Measurements from ENCODE around the gene CUEDC1.
A peak's percentile ranks its signal among the peaks of the same experiment; 100 is the strongest.
"Not testable (repeated sequence)": the region's sequence is repeated elsewhere in the genome, so short reads cannot be mapped to it uniquely, and the experiment has no call there.

Gene CUEDC1

DNA sequence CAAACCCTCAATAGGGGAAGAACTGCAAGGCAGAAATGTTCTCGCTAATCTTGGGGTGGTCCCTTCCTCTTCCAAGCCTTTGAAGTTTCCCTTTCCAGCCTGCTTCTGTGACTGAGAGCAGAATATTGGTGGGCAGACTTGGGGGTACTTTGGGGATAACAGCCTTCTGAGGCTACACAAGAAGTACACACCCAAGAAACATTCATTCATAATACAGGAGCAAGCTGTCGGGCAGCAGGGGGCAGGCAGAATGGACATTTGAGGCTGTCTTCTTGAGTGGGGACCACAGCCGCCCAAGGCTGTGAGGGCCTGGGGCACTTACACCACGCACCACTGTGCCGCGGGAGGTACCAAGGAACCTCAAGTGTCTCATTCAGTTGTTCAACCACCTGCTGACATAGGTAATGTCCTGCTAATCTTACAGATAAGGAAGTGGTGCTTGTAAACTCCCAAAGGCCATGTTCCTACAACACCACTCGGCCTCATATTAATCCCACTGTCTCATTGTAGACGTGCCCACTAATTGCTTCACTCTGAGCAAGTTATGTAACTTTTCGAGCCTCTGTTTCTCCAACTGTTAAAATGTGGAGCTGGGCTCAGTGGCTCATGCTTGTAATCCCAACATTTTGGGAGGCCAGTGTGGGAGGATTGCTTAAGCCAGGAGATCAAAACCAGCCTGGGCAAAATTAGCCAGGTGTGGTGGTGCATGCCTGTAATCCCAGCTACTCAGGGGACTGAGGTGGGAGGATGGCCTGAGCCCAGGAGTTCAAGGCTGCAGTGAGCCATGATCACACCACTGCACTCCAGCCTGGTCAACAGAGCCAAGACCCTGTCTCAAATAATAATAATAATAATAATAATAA lies 102.9 kb downstream of the CUEDC1 start:
- Histone ChIP-seq H3K27ac (ENCODE audit: poor library complexity, severe bottlenecking) (no peak overlapping the region), H3K9me3 (ENCODE audit: severe bottlenecking) (no peaks in the 10 kb centered on the region), H3K27me3 (ENCODE audit: insufficient read depth, poor library complexity, severe bottlenecking) (no peaks in the 10 kb centered on the region), H3K4me1 (ENCODE audit: insufficient read depth, poor library complexity, severe bottlenecking) (peaks cover 11% of the 10 kb centered on the region), H3K4me3 (ENCODE audit: severe bottlenecking) (no peak overlapping the region), H3K36me3 (ENCODE audit: low read depth) (peaks cover 15% of the 10 kb centered on the region)
- no peak for ATAC-seq (ENCODE audit: low read depth)
- no peak for DNase-seq (ENCODE audit: low spot score)
- TF ChIP-seq, protein P1, sequence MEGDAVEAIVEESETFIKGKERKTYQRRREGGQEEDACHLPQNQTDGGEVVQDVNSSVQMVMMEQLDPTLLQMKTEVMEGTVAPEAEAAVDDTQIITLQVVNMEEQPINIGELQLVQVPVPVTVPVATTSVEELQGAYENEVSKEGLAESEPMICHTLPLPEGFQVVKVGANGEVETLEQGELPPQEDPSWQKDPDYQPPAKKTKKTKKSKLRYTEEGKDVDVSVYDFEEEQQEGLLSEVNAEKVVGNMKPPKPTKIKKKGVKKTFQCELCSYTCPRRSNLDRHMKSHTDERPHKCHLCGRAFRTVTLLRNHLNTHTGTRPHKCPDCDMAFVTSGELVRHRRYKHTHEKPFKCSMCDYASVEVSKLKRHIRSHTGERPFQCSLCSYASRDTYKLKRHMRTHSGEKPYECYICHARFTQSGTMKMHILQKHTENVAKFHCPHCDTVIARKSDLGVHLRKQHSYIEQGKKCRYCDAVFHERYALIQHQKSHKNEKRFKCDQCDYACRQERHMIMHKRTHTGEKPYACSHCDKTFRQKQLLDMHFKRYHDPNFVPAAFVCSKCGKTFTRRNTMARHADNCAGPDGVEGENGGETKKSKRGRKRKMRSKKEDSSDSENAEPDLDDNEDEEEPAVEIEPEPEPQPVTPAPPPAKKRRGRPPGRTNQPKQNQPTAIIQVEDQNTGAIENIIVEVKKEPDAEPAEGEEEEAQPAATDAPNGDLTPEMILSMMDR (IDR thresholded peaks at IDR 0.05; ENCODE audit: poor library complexity, severe bottlenecking), result no peak

DNA sequence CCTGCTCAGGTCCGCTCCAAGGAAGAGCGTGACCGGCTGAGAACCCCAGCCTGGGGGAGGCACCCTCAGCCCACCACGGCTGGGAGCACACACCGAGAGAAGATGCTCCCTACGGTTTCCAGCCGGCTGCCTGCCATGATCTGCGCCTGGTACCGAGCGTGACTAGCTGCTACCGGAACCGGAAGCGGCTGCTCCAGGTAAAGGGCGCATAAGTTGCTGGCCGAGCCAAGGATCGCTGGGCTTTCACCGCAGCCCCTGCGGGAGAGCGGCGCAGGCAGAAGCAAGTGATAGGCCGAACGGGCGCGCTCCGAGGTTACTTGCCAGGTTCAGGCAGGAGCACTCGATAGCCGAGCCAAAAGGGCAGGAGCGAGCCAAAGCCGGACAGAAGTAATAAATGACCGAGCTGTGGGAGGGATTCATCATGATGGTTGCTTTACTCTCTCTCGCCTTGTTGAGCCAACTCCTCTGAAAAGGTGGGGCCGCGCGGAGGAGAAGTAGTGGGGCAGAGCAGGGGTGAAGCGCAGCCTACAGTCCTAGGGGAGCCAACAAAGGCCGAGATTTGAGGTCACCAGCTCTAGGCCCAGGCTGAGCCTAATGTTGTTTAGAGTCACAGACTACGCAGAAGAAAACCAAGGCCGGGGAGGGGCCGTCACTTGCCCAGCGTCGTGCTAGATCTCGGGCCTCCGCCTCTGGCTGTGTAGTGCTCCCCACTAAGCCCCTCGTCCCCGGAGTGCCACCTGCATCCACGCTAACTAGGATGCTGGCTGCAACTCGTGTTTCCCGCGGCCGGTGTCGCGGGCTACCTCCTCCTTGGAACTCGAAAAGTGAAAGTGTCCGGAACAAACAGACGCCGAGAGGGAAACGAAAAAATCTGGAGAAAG lies 105.1 kb downstream of the CUEDC1 start, which contains the start of gene MRPS23:
MRPS23 (minus strand) TSS at position 171 of the 881 bp plus-strand sequence; CDS start at position 137, 34 bp downstream.
- Histone ChIP-seq H3K9me3 (ENCODE audit: severe bottlenecking) (no peaks in the 10 kb centered on the region), H3K27ac (ENCODE audit: poor library complexity, severe bottlenecking) (peak within 1 kb of the TSS; percentile 64), H3K4me3 (ENCODE audit: severe bottlenecking) (peak within 1 kb of the TSS; percentile 87), H3K4me1 (ENCODE audit: insufficient read depth, poor library complexity, severe bottlenecking) (peaks cover 11% of the 10 kb centered on the region), H3K27me3 (ENCODE audit: insufficient read depth, poor library complexity, severe bottlenecking) (no peaks in the 10 kb centered on the region), H3K36me3 (ENCODE audit: low read depth) (peaks cover 32% of the 10 kb centered on the region)
- TF ChIP-seq, protein P1 (IDR thresholded peaks at IDR 0.05; ENCODE audit: poor library complexity, severe bottlenecking), result no peak
- DNase-seq (ENCODE audit: low spot score), result peak; percentile 99
- ATAC-seq (ENCODE audit: low read depth), result peak; percentile 91

DNA sequence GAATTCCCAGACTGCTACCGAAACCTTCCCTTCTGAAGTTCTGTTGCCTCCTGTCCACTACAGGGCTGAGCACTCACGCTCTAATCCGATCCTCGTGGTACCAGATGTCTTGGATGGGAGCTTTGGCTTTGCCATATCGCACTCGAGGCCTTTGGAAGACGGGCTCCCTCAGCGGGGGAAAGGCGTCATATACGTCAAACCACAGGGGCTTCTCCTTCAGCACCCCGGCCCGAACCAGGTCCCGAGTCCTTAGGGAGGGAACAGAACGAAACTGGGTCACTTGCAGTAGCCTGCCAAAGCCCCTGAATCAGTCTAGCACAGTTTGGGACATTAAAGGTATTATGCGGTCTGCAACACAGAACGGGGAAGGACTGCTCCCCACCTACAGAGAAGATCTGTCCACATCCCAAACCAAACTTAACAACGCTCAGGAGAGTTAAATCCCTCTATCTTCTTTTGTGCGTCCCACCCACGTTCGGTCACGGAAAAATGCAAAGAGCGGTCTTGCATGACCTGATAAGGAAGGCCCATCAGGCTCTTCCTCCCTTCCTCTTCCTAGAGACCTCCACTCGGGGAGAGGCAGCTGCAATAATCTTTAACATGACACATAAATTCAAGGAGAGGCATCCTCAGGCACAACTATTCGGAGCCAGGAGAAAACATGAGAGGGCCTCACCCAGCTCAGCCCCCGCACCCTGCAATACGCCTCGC lies 105.9 kb downstream of the CUEDC1 start:
- H3K9me3 ChIP-seq (ENCODE audit: severe bottlenecking), result no peaks in the 10 kb centered on the region
- peak overlapping the region; percentile 87 for H3K4me3 ChIP-seq (ENCODE audit: severe bottlenecking)
- peaks cover 11% of the 10 kb centered on the region for H3K4me1 ChIP-seq (ENCODE audit: insufficient read depth, poor library complexity, severe bottlenecking)
- TF ChIP-seq, protein P1 (IDR thresholded peaks at IDR 0.05; ENCODE audit: poor library complexity, severe bottlenecking), result no peak
- DNase-seq (ENCODE audit: low spot score), result no peak
- H3K27me3 ChIP-seq (ENCODE audit: insufficient read depth, poor library complexity, severe bottlenecking), result no peaks in the 10 kb centered on the region
- ATAC-seq (ENCODE audit: low read depth), result peak; percentile 38
- H3K27ac ChIP-seq (ENCODE audit: poor library complexity, severe bottlenecking), result peak overlapping the region; percentile 64
- H3K36me3 ChIP-seq (ENCODE audit: low read depth), result peaks cover 38% of the 10 kb centered on the region

DNA sequence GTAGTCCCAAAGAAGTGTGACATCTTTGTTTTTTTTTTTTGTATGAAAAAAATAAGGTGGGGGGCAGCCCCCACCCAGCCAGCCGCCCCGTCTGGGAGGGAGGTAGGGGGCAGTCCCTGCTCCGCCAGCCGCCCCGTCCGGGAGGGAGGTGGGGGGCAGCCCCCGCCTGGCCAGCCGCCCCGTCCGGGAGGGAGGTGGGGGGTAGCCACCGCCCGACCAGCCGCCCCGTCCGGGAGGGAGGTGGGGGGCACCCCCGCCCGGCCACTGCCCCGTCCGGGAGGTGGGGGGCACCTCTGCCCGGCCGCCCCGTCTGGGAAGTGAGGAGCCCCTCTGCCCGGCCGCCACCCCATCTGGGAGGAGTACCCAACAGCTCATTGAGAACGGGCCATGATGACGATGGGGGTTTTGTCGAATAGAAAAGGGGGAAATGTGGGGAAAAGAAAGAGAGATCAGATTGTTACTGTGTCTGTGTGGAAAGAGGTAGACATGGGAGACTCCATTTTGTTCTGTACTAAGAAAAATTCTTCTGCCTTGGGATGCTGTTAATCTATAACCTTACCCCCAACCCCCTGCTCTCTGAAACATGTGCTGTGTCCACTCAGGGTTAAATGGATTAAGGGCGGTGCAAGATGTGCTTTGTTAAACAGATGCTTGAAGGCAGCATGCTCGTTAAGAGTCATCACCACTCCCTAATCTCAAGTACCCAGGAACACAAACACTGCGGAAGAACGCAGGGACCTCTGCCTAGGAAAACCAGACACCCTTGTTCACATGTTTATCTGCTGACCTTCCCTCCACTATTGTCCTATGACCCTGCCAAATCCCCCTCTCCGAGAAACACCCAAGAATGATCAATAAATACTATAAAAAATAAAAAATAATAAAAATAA lies 108.9 kb downstream of the CUEDC1 start:
- ATAC-seq (ENCODE audit: low read depth); H3K27ac ChIP-seq (ENCODE audit: poor library complexity, severe bottlenecking); H3K27me3 ChIP-seq (ENCODE audit: insufficient read depth, poor library complexity, severe bottlenecking); H3K4me3 ChIP-seq (ENCODE audit: severe bottlenecking); H3K9me3 ChIP-seq (ENCODE audit: severe bottlenecking); DNase-seq (ENCODE audit: low spot score): not testable (repeated sequence)
- H3K4me1 ChIP-seq (ENCODE audit: insufficient read depth, poor library complexity, severe bottlenecking), result peaks cover 10% of the 10 kb centered on the region
- peaks cover 61% of the 10 kb centered on the region for H3K36me3 ChIP-seq (ENCODE audit: low read depth)

Data from RWPE2 (cell line).